Measurements from ENCODE around the gene CD8B.
A peak's percentile ranks its signal among the peaks of the same experiment; 100 is the strongest.
"Not testable (repeated sequence)": the region's sequence is repeated elsewhere in the genome, so short reads cannot be mapped to it uniquely, and the experiment has no call there.

Gene CD8B

GRCh38 chr2:86855981-86856380 lies 5.7 kb downstream of the CD8B start:
- not testable (repeated sequence) for H3K9ac ChIP-seq; H3K4me3 ChIP-seq; H3K36me3 ChIP-seq; H3K27me3 ChIP-seq; H3K4me2 ChIP-seq; H3K27ac ChIP-seq; H4K20me1 ChIP-seq; H3K9me3 ChIP-seq (replicated peaks in 1 of 11)
- peaks cover 9 to 32% (median 11%) of the 10 kb centered on the region in 10 experiments; a peak in 18 of 20 replicates for H3K4me1 ChIP-seq

- not testable (repeated sequence) for H3K36me3 ChIP-seq; H3K9me3 ChIP-seq (replicated peaks in 1 of 11); H3K27me3 ChIP-seq; H4K20me1 ChIP-seq; H3K4me3 ChIP-seq; H3K9ac ChIP-seq
- peaks cover 0 to 44% (median 26%) of the 10 kb centered on the region in 10 experiments; a peak in 16 of 20 replicates for H3K4me1 ChIP-seq
- H3K27ac ChIP-seq: peak overlapping the region in 3 of 11 experiments; percentile 13 to 26 (median 25); a peak in 1 of 22 replicates
- peak overlapping the region in 9 of 11 experiments; percentile 31 to 58 (median 49); a peak in 16 of 22 replicates for H3K4me2 ChIP-seq
These were observed 10.1 kb downstream of the CD8B start for GRCh38 chr2:86851581-86851980.

DNA sequence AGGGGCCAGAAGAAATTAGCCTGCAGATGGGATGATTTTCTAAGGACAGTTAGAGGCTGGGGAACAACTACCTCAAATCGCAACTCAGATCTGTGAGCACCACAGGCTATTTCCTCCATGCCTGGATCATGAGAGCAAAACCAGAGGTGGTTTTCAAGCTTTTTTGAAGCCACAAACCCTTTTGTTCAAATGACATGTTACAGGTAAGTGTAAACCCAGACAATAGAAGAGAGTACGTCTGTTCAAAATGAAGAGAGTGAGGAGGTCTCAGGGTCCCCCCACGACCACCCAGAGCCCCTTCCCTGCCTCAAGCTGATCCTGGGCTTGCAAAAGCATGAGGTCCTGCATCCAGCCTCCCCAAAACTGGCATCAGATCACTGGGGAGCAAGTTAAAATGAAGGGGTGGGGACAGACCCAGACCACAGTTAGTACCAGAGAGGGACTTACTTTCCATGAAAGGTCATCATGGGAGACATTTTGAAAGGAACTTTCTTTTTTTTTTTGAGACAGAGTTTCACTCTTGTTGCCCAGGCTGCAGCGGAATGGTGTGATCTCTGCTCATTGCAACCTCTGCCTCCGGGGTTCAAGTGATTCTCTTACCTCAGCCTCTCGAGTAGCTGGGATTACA lies 19.0 kb downstream of the CD8B start:
- not testable (repeated sequence) for H3K27ac ChIP-seq; H3K4me3 ChIP-seq; H3K27me3 ChIP-seq; H4K20me1 ChIP-seq; H3K9ac ChIP-seq; H3K36me3 ChIP-seq; H3K9me3 ChIP-seq (replicated peaks in 1 of 11)
- Histone ChIP-seq H3K4me2 (0 out of 22 replicates have a peak overlapping the region, but pooled peaks of 2 of the 11 experiments have one; percentile 4 to 24), H3K4me1 (peaks cover 6 to 30% (median 14%) of the 10 kb centered on the region in 10 experiments; a peak in 17 of 20 replicates)

- not testable (repeated sequence) for H3K36me3 ChIP-seq; H4K20me1 ChIP-seq; H3K9me3 ChIP-seq (replicated peaks in 1 of 11); H3K27ac ChIP-seq; H3K27me3 ChIP-seq; H3K9ac ChIP-seq; H3K4me3 ChIP-seq; H3K4me2 ChIP-seq
- H3K4me1 ChIP-seq: peaks cover 0 to 27% (median 18%) of the 10 kb centered on the region in 10 experiments; a peak in 13 of 20 replicates
These were observed 20.4 kb downstream of the CD8B start for GRCh38 chr2:86841330-86841729.

DNA sequence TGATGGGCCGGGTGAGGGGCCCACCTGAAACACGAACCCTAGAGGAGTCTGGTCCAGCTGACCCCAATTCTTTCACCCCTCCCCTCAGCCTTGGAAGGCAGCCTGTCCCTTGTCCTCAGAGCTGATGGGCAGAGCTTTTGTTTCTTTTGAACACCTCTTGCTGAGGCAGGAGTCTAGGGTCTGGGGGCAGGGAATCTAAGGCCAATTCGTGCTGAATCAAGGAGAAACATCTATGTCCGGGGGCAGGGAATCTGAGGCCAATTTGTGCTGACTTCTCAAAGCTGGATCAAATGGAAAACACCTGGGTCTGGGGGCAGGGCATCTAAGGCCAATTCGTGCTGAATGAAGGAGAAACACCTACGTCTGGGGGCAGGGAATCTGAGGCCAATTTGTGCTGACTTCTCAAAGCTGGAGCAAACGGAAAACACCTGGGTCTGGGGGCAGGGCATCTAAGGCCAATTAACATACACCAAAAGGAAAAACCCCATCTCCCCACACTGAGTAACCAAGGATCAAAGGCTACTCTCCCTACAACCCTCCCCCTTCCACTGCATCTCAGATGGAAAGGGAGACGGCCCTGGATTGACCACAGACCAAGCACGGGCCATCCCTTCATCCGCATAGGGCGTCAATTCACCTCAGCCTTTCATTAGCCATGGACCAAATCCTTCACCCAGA lies 21.7 kb downstream of the CD8B start:
- H4K20me1 ChIP-seq; H3K4me2 ChIP-seq; H3K27me3 ChIP-seq; H3K9ac ChIP-seq; H3K27ac ChIP-seq; H3K36me3 ChIP-seq; H3K4me3 ChIP-seq; H3K9me3 ChIP-seq (replicated peaks in 1 of 11): not testable (repeated sequence)
- peaks cover 0 to 31% (median 19%) of the 10 kb centered on the region in 10 experiments; a peak in 13 of 20 replicates for H3K4me1 ChIP-seq

DNA sequence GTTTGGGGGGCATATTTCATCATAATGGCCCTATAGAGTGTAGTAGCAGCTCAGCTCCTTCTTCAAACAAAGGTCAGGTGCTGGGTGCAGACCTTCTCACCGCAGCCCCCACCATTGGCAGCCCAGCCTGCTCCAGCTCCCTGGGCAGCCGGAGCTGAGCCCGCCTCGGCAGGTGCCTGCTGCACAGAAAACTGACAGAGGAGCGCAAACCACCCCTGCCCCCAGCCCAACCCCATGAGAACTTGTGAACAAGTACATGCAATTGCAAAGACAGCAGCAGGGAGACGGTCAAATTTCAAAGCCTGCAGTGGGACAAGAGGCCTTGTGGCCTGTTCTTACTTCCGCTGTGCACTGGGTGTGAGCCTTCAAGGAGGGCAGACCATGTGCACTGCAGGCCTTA lies 22.2 kb downstream of the CD8B start:
- not testable (repeated sequence) for H4K20me1 ChIP-seq; H3K27ac ChIP-seq; H3K9ac ChIP-seq; H3K36me3 ChIP-seq; H3K4me3 ChIP-seq; H3K27me3 ChIP-seq; H3K9me3 ChIP-seq (replicated peaks in 1 of 11)
- Histone ChIP-seq H3K4me2 (0 out of 22 replicates have a peak overlapping the region, but pooled peaks of 1 of the 11 experiments have one; percentile 12), H3K4me1 (peaks cover 0 to 31% (median 19%) of the 10 kb centered on the region in 10 experiments; a peak in 13 of 20 replicates)

DNA sequence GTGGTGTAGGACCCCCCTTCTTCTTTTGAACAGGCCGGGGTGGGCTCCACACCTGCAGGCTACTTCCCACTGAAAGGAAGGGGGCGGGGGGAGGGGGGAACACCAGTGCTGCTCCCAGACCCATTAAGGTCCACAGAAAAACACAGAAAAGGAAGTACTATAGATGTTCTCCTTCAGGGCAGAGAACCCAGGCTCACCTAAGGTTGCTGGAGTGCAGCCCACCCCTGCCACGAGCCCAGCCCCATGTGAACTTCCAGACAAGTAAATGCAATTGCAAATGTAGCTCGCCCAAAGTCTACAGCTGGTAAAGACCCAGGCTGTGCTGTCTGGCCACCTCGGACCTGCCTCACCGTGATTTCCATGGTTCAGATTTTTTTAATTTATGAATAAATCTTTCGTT lies 24.0 kb downstream of the CD8B start:
- Histone ChIP-seq H3K4me1 (peaks cover 0 to 31% (median 19%) of the 10 kb centered on the region in 10 experiments; a peak in 13 of 20 replicates), H3K9ac (peak overlapping the region in 2 of 11 experiments; percentile 21 to 23; a peak in 4 of 22 replicates), H3K4me2 (peak overlapping the region in 9 of 11 experiments; percentile 28 to 70 (median 55); a peak in 16 of 22 replicates), H3K27ac (peak overlapping the region in 4 of 11 experiments; percentile 27 to 62 (median 44); a peak in 5 of 22 replicates), H3K4me3 (peak overlapping the region in 1 of 10 experiments; percentile 35; a peak in 2 of 20 replicates)
- H3K9me3 ChIP-seq (replicated peaks in 1 of 11); H3K27me3 ChIP-seq; H3K36me3 ChIP-seq; H4K20me1 ChIP-seq: not testable (repeated sequence)

DNA sequence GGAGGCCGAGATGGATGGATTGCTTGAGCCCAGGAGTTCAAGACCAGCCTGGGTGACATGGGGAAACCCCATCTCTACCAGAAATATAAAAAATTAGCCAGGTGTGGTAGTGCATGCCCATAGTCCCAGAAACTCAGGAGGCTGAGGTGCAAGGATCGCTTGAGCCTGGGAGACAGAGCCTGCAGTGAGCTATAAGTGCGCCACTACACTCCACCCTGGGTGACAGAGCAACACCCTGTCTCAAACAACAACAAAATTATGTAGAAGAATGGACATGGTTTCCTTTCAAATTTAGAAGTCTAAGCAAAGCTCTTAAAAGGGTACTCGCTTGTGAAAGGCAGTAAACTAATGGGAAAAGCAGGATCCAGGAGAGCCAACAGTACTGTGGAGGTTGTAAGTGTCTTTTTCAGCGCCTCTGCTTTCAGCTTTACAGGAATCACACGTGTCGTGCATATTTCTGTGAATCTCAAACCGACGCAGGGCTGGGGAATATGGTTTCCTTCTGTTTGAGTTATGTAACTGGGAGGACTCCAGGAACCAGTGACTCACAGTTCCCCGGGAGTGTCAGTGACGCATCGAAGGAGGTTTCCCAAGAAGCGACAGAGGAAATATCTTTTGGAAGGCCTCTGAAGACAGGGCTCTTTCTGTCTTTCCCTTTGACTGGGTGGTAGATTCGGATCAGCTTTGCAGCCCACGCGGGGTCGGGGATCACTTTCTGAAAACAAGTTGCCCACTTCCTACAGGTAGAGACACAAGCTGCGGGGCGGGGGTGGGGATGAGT lies 24.6 kb downstream of the CD8B start:
- not testable (repeated sequence) for H4K20me1 ChIP-seq; H3K36me3 ChIP-seq; H3K27me3 ChIP-seq; H3K9me3 ChIP-seq (replicated peaks in 1 of 11)
- H3K27ac ChIP-seq: peak overlapping the region in 7 of 11 experiments; percentile 6 to 60 (median 38); a peak in 10 of 22 replicates
- H3K4me3 ChIP-seq: 0 out of 20 replicates have a peak overlapping the region, but pooled peaks of 1 of the 10 experiments have one; percentile 31
- peak overlapping the region in 10 of 11 experiments; percentile 7 to 71 (median 60); a peak in 16 of 22 replicates for H3K4me2 ChIP-seq
- peaks cover 0 to 31% (median 19%) of the 10 kb centered on the region in 10 experiments; a peak in 13 of 20 replicates for H3K4me1 ChIP-seq
- H3K9ac ChIP-seq: peak overlapping the region in 2 of 11 experiments; percentile 35 to 44; a peak in 2 of 22 replicates

GRCh38 chr2:86835548-86835889 lies 26.2 kb downstream of the CD8B start:
- not testable (repeated sequence) for H3K9ac ChIP-seq; H3K4me2 ChIP-seq; H3K9me3 ChIP-seq (replicated peaks in 1 of 11); H3K36me3 ChIP-seq; H3K27me3 ChIP-seq; H3K27ac ChIP-seq; H4K20me1 ChIP-seq; H3K4me3 ChIP-seq
- peaks cover 0 to 31% (median 21%) of the 10 kb centered on the region in 10 experiments; a peak in 13 of 20 replicates for H3K4me1 ChIP-seq
